ENCODE results near the gene XYLB.
A peak's percentile ranks its signal among the peaks of the same experiment; 100 is the strongest.
"Not testable (repeated sequence)": the region's sequence is repeated elsewhere in the genome, so short reads cannot be mapped to it uniquely, and the experiment has no call there.

Gene XYLB

GRCh38 chr3:38314764-38315487 lies 31.7 kb upstream of the XYLB start:
- TF ChIP-seq POLR2A (IDR thresholded peaks at IDR 0.05; ENCODE audit: low read length) (no peak), GATA1 (IDR thresholded peaks at IDR 0.05; ENCODE audit: low read depth, low read length) (no peak)
- no peak for DNase-seq

GRCh38 chr3:38315488-38316230 lies 30.9 kb upstream of the XYLB start:
- TF ChIP-seq GATA1 (IDR thresholded peaks at IDR 0.05; ENCODE audit: low read depth, low read length) (no peak), POLR2A (IDR thresholded peaks at IDR 0.05; ENCODE audit: low read length) (no peak)
- DNase-seq: no peak

- TF ChIP-seq POLR2A (IDR thresholded peaks at IDR 0.05; ENCODE audit: low read length) (no peak), GATA1 (IDR thresholded peaks at IDR 0.05; ENCODE audit: low read depth, low read length) (no peak)
These were observed 30.0 kb upstream of the XYLB start for GRCh38 chr3:38316356-38317191.

GRCh38 chr3:38317192-38317759 lies 29.3 kb upstream of the XYLB start:
- no peak for DNase-seq
- TF ChIP-seq GATA1 (IDR thresholded peaks at IDR 0.05; ENCODE audit: low read depth, low read length): no peak
- TF ChIP-seq POLR2A (IDR thresholded peaks at IDR 0.05; ENCODE audit: low read length): no peak

More at GRCh38 chr3:38316356-38317191, 30.0 kb upstream of the XYLB start:
- no peak for DNase-seq

GRCh38 chr3:38318766-38319671 lies 27.6 kb upstream of the XYLB start:
- no peak for TF ChIP-seq POLR2A (IDR thresholded peaks at IDR 0.05; ENCODE audit: low read length)
- no peak for TF ChIP-seq GATA1 (IDR thresholded peaks at IDR 0.05; ENCODE audit: low read depth, low read length)
- DNase-seq: no peak

- DNase-seq: not testable (repeated sequence)
These were observed 25.9 kb upstream of the XYLB start for GRCh38 chr3:38320638-38321037.

GRCh38 chr3:38323060-38323459 lies 23.5 kb upstream of the XYLB start:
- no peak for TF ChIP-seq GATA1 (IDR thresholded peaks at IDR 0.05; ENCODE audit: low read depth, low read length)
- TF ChIP-seq POLR2A (IDR thresholded peaks at IDR 0.05; ENCODE audit: low read length): no peak
- DNase-seq: no peak

- no peak for TF ChIP-seq POLR2A (IDR thresholded peaks at IDR 0.05; ENCODE audit: low read length)
- no peak for TF ChIP-seq GATA1 (IDR thresholded peaks at IDR 0.05; ENCODE audit: low read depth, low read length)
- no peak for DNase-seq
These were observed 21.3 kb upstream of the XYLB start for GRCh38 chr3:38325256-38325655.

GRCh38 chr3:38327335-38328009 lies 19.1 kb upstream of the XYLB start:
- no peak for TF ChIP-seq POLR2A (IDR thresholded peaks at IDR 0.05; ENCODE audit: low read length)
- TF ChIP-seq GATA1 (IDR thresholded peaks at IDR 0.05; ENCODE audit: low read depth, low read length): no peak

GRCh38 chr3:38331257-38332022 lies 15.1 kb upstream of the XYLB start:
- no peak for DNase-seq

More at GRCh38 chr3:38327335-38328009, 19.1 kb upstream of the XYLB start:
- peak in 1 of 2 experiments; percentile 14 for DNase-seq

GRCh38 chr3:38332201-38332600 lies 14.4 kb upstream of the XYLB start:
- no peak for DNase-seq
- TF ChIP-seq POLR2A (IDR thresholded peaks at IDR 0.05; ENCODE audit: low read length) (no peak), GATA1 (IDR thresholded peaks at IDR 0.05; ENCODE audit: low read depth, low read length) (no peak)

More at GRCh38 chr3:38331257-38332022, 15.1 kb upstream of the XYLB start:
- TF ChIP-seq GATA1 (IDR thresholded peaks at IDR 0.05; ENCODE audit: low read depth, low read length) (no peak), POLR2A (IDR thresholded peaks at IDR 0.05; ENCODE audit: low read length) (no peak)
